Islet precursor cell (in vitro differentiated cells): ENCODE data around the gene SPCS1.

Experiments
- DNase-seq: peaks from one replicate; pipeline ENCODE4 v3.0.0-alpha.2; 2018

SPCS1 gene

DNA sequence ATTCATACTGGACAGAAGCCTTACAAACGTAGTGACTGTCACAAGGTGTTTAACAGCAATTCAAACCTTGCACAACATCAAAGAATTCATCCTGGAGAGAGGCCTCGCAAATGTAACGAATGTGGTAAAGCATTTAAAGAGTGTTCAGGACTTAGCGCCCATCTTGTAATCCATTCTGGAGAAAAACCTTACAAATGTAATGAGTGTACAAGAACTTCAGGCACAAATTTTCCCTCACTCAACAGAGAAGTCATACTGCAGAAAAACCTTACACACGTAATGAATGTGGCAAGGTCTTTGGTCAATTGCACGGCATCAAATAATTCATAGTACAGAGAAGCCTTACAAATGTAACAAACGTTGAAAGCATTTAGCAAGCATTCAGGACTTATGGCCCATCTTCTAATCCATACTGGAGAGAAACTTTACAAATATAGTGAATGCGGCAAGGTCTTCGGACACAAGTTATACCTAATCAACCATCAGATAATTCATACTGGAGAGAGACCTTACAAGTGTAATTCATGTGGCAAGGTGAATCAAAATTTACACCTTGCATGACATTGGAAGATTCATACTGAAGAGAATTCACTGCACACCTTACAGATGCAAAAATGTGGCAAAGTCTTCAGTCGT, 27.5 kb downstream of the SPCS1 start:
- no peak for DNase-seq

GRCh38 chr3:52739730-52740129, 33.8 kb downstream of the SPCS1 start:
- no peak for DNase-seq

GRCh38 chr3:52742418-52743041, 36.6 kb downstream of the SPCS1 start:
- DNase-seq, result no peak

DNA sequence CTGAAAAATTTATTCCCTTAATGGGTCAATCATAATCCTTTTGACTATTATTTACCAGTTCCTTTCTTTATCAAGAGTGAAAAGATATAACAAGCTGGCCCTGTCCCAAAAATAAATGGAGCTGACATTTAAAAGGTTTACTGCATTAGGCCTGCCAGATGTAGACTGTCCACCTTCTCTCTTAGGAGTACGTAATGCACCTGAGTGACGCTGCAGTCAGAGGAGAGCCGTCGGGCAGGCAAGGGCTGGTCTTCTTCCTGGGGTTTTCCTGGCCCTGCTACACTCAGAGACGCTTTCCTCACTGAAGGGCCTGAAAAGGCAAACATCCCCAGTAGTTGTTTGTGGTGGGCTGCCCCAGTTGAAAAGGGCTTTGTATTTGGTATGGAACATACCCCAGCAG, 37.2 kb downstream of the SPCS1 start:
- DNase-seq, result no peak

- no peak for DNase-seq
Observed at GRCh38 chr3:52743721-52744120, 37.8 kb downstream of the SPCS1 start.

- DNase-seq, result no peak
Observed at GRCh38 chr3:52752045-52752660, 46.2 kb downstream of the SPCS1 start.

GRCh38 chr3:52754373-52754772, 48.5 kb downstream of the SPCS1 start:
- DNase-seq, result no peak

DNA sequence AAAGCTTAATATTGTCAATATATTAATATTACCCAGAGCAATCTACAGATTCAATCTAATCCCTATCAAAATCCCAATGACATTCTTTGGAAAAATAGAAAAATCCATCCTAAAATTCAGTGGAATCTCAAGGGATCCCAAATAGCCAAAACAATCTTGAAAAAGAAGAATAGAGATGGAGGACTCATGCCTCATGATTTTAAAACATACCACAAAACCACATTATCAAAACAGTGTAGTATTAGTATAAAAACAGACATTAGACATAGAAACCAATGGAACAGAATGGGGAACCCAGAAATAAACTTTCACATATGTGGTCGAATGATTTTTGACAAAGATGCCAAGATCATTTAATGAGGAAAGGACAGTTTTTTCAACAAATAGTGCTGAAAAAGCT, 50.2 kb downstream of the SPCS1 start:
- no peak for DNase-seq
